Stimulated activated naive CD4-positive, alpha-beta T cell treated with Interleukin-2 at 50 U/mL for 16 hours (primary cell): Measurements from ENCODE around the gene TNS4.

Experiments used
- DNase-seq: peaks from one replicate; lab custom pipeline; 2025; lab: John Stamatoyannopoulos, UW

TNS4 gene

GRCh38 chr17:40517981-40518380 is 16.6 kb upstream of the TNS4 start:
- DNase-seq: no peak

- DNase-seq: no peak
Measured at GRCh38 chr17:40517286-40517662, 15.9 kb upstream of the TNS4 start.

- DNase-seq: peak; percentile 36
Measured at GRCh38 chr17:40516581-40517285, 15.3 kb upstream of the TNS4 start.

- peak; percentile 29 for DNase-seq
Measured at GRCh38 chr17:40515491-40516041, 14.1 kb upstream of the TNS4 start.

- DNase-seq: no peak
Measured at GRCh38 chr17:40515011-40515410, 13.6 kb upstream of the TNS4 start.

- no peak for DNase-seq
Measured at GRCh38 chr17:40514013-40514875, 12.8 kb upstream of the TNS4 start.

- DNase-seq: no peak
Measured at GRCh38 chr17:40511667-40512220, 10.3 kb upstream of the TNS4 start.

GRCh38 chr17:40511136-40511535 is 9.7 kb upstream of the TNS4 start:
- no peak for DNase-seq

- DNase-seq: no peak
Measured at GRCh38 chr17:40510328-40510648, 8.9 kb upstream of the TNS4 start.

GRCh38 chr17:40509626-40510327 is 8.4 kb upstream of the TNS4 start:
- DNase-seq: no peak

- no peak for DNase-seq
Measured at GRCh38 chr17:40506786-40507185, 5.4 kb upstream of the TNS4 start.

GRCh38 chr17:40503154-40503553 is 1.7 kb upstream of the TNS4 start:
- no peak for DNase-seq

GRCh38 chr17:40502716-40503115 is 1.3 kb upstream of the TNS4 start:
- no peak for DNase-seq

GRCh38 chr17:40500709-40501108 is 714 bp downstream of the TNS4 start:
- no peak for DNase-seq

- DNase-seq: no peak
Measured at GRCh38 chr17:40500190-40500589, 1.2 kb downstream of the TNS4 start.

GRCh38 chr17:40499551-40500189 is 1.8 kb downstream of the TNS4 start:
- no peak for DNase-seq

- no peak for DNase-seq
Measured at GRCh38 chr17:40498281-40499084, 2.9 kb downstream of the TNS4 start.

- DNase-seq: no peak
Measured at GRCh38 chr17:40497695-40498094, 3.7 kb downstream of the TNS4 start.

GRCh38 chr17:40496634-40497420 is 4.6 kb downstream of the TNS4 start:
- no peak for DNase-seq

- no peak for DNase-seq
Measured at GRCh38 chr17:40496170-40496569, 5.3 kb downstream of the TNS4 start.
